Caki2 (cell line): Measurements from ENCODE around the gene TEDC1. TPM values are rescaled to one million over a fixed set of nuclear protein-coding genes. Genes with fewer than 3 reads are reported as not detected.

Experiments
- DNase-seq: peaks from one replicate; pipeline ENCODE4 v3.0.0-alpha.2; 2015; ENCODE audit warnings: low read depth
- in situ Hi-C: cut with HindIII; loops from 2 replicates; pipeline ENCODE4 v1.10.0; 2016; ENCODE audit warnings: low sequenced_read_pairs, low pct_unique_long_range_greater_than_20kb, mixed read lengths
- total RNA-seq: library from RNA; depleted of rRNA; stranded (reverse); fragments of >200 nt; shearing (Covaris generic); gene quantifications from 2 replicates; pipeline ENCODE4 v1.2.3, GENCODE V29; 2014; ENCODE audit warnings: low replicate concordance

Gene TEDC1
- total RNA-seq, 1 experiment from 2014 or later = 54.2 TPM

- in situ Hi-C loops = no loop called here
- no peak for DNase-seq
These were observed 35.0 kb upstream of the TEDC1 start for GRCh38 chr14:105455766-105456660.

- in situ Hi-C loops = no loop called here
- DNase-seq = no peak
These were observed 34.1 kb upstream of the TEDC1 start for GRCh38 chr14:105456736-105457617.

GRCh38 chr14:105458010-105458409, 33.0 kb upstream of the TEDC1 start:
- in situ Hi-C loops = no loop called here
- DNase-seq = no peak

- DNase-seq = no peak
- in situ Hi-C loops = no loop called here
These were observed 32.5 kb upstream of the TEDC1 start for GRCh38 chr14:105458571-105458970.

GRCh38 chr14:105460116-105460515, 30.9 kb upstream of the TEDC1 start:
- DNase-seq = no peak
- in situ Hi-C loops = no loop called here

- in situ Hi-C loops = no loop called here
- no peak for DNase-seq
These were observed 30.4 kb upstream of the TEDC1 start for GRCh38 chr14:105460616-105461015.

GRCh38 chr14:105461903-105462302, 29.1 kb upstream of the TEDC1 start:
- in situ Hi-C loops = no loop called here
- no peak for DNase-seq

- in situ Hi-C loops = no loop called here
- no peak for DNase-seq
These were observed 26.5 kb upstream of the TEDC1 start for GRCh38 chr14:105464501-105464900.

GRCh38 chr14:105465209-105466031, 25.6 kb upstream of the TEDC1 start:
- DNase-seq = no peak
- in situ Hi-C loops = no loop called here

GRCh38 chr14:105466531-105467248, 24.4 kb upstream of the TEDC1 start:
- DNase-seq = no peak
- in situ Hi-C loops = no loop called here

- no peak for DNase-seq
- in situ Hi-C loops = no loop called here
These were observed 23.7 kb upstream of the TEDC1 start for GRCh38 chr14:105467249-105467941.

- no peak for DNase-seq
- in situ Hi-C loops = no loop called here
These were observed 23.0 kb upstream of the TEDC1 start for GRCh38 chr14:105467942-105468471.

GRCh38 chr14:105468621-105469241, 22.3 kb upstream of the TEDC1 start:
- in situ Hi-C loops = no loop called here
- DNase-seq = no peak

- no peak for DNase-seq
- in situ Hi-C loops = no loop called here
These were observed 21.3 kb upstream of the TEDC1 start for GRCh38 chr14:105469456-105470349.

- in situ Hi-C loops = no loop called here
- DNase-seq = no peak
These were observed 20.4 kb upstream of the TEDC1 start for GRCh38 chr14:105470350-105471296.
